ENCODE data around the gene GRK7. TPM values are rescaled to one million over a fixed set of nuclear protein-coding genes. Genes with fewer than 3 reads are reported as not detected.
A peak's percentile ranks its signal among the peaks of the same experiment; 100 is the strongest.

GRK7 gene
- total and polyA plus RNA-seq, 2 of the 13 experiments (the other 11 are each of a cell fraction or from before 2014, with no cell fraction given), result not detected

- peak; percentile 72 for TF ChIP-seq ZNF407 (CRISPR knock-in tag; IDR thresholded peaks at IDR 0.05; ENCODE audit: not compliant biosample characterization)
- no peak for TF ChIP-seq GPN1 (CRISPR knock-in tag; IDR thresholded peaks at IDR 0.05; ENCODE audit: borderline replicate concordance)
- TF ChIP-seq HES4 (CRISPR knock-in tag; IDR thresholded peaks at IDR 0.05; ENCODE audit: borderline replicate concordance), result peak; percentile 75; the same call in 1 of the 2 replicates
- TF ChIP-seq ZNF841 (CRISPR knock-in tag; IDR thresholded peaks at IDR 0.05; ENCODE audit: borderline replicate concordance), result no peak
- peak; percentile 82 for TF ChIP-seq AGO2 (optimal IDR thresholded peaks at IDR 0.05; ENCODE audit: low read depth, low read length)
- TF ChIP-seq ZNF281 (CRISPR knock-in tag; IDR thresholded peaks at IDR 0.05; ENCODE audit: borderline replicate concordance), result 0 out of 2 replicates have a peak, but pooled peaks have one; percentile 10
- TF ChIP-seq MAFF (IDR thresholded peaks at IDR 0.05; ENCODE audit: low read depth, low read length), result no peak
- no peak for TF ChIP-seq ZFP36L2 (CRISPR knock-in tag; IDR thresholded peaks at IDR 0.05)
- 0 out of 2 replicates have a peak, but pooled peaks have one; percentile 37 for TF ChIP-seq ZSCAN21 (CRISPR knock-in tag; IDR thresholded peaks at IDR 0.05; ENCODE audit: borderline replicate concordance)
- TF ChIP-seq ZNF337 (CRISPR knock-in tag; IDR thresholded peaks at IDR 0.05; ENCODE audit: borderline replicate concordance, low read depth), result peak; percentile 87; the same call in 1 of the 2 replicates
- peak; percentile 98 for TF ChIP-seq PHF8 (CRISPR knock-in tag; IDR thresholded peaks at IDR 0.05)
- no peak for TF ChIP-seq ZNF83 (CRISPR knock-in tag; IDR thresholded peaks at IDR 0.05; ENCODE audit: borderline replicate concordance)
- TF ChIP-seq TAF15 (IDR thresholded peaks at IDR 0.05; ENCODE audit: low read depth, low read length, poor library complexity, severe bottlenecking), result no peak
- no peak for TF ChIP-seq PRMT3 (CRISPR knock-in tag; IDR thresholded peaks at IDR 0.05; ENCODE audit: borderline replicate concordance, low read depth)
- no peak for TF ChIP-seq ATF3 (CRISPR knock-in tag; IDR thresholded peaks at IDR 0.05)
- TF ChIP-seq ZNF619 (CRISPR knock-in tag; IDR thresholded peaks at IDR 0.05), result no peak
- TF ChIP-seq ATAD3A (CRISPR knock-in tag; IDR thresholded peaks at IDR 0.05), result no peak
Observed at GRCh38 chr3:141738022-141738890, 25.0 kb upstream of the GRK7 start, which contains the start of gene RNF7 (continued).
